Gastroesophageal sphincter (tissue), 3 donors: ENCODE measurements around the gene C14orf132.

Source experiments
- POLR2A ChIP-seq, 2 donors: fragments of 450-650 bp; IDR thresholded peaks; one replicate each; pipeline ENCODE4 v1.6.1; 2017; ENCODE audit warnings: antibody characterized with exemption in 2 of 2, mild to moderate bottlenecking in 2 of 2, moderate library complexity in 1 of 2
- POLR2AphosphoS5 ChIP-seq: sonication (generic); formaldehyde crosslinking; IDR thresholded peaks from one replicate; pipeline ENCODE4 v1.6.1; 2017; ENCODE audit warnings: antibody characterized with exemption
- TF ChIP-seq, protein P1 (sequence below), 4 experiments: fragments of 200-600 bp in 2 of 4; fragments of 450-650 bp in 2 of 4; sonication (generic) in 1 of 4; IDR thresholded peaks; one replicate each; pipeline ENCODE4 v1.5.1; 2017 to 2019; ENCODE audit warnings: antibody characterized with exemption in 4 of 4, mild to moderate bottlenecking in 2 of 4, moderate library complexity in 2 of 4

DNA sequence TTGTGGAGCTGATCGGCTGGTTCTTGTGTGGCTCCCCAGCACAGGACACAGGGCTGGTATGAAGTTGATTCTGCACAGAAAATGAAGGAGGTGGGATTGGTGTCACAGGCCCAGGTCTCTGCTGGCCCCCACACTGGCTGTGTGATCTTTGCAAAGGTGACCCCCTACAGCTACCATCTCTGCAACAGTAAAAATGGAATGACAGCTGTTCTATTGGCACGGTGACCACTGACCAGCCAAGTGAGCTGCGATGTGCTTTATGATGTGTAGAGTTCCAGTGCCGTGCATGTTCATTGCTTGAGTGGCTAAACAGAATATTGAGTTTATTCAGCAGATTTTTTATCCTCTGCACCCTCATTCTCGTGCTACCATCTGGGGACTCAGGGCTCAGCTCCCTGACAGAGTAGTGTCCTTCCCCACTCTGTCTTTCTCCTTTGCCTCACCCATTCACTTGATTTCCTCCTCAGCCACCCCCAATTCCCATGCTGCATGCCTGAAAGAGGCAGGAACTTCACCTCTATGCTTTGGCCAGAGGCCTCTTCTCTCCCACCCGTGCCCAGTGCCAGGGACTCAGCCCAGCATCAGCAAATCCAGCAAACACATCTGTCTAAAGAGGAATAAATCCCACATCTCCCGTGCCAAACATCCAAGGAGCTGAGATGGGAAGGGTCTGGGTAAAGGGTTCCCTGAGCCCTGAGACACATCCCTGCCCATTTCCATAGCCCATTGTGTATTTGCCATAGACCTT lies 21.2 kb downstream of the C14orf132 start:
- TF ChIP-seq POLR2A (IDR thresholded peaks at IDR 0.05) (no peak), POLR2AphosphoS5 (no peak)
- TF ChIP-seq, protein P1, sequence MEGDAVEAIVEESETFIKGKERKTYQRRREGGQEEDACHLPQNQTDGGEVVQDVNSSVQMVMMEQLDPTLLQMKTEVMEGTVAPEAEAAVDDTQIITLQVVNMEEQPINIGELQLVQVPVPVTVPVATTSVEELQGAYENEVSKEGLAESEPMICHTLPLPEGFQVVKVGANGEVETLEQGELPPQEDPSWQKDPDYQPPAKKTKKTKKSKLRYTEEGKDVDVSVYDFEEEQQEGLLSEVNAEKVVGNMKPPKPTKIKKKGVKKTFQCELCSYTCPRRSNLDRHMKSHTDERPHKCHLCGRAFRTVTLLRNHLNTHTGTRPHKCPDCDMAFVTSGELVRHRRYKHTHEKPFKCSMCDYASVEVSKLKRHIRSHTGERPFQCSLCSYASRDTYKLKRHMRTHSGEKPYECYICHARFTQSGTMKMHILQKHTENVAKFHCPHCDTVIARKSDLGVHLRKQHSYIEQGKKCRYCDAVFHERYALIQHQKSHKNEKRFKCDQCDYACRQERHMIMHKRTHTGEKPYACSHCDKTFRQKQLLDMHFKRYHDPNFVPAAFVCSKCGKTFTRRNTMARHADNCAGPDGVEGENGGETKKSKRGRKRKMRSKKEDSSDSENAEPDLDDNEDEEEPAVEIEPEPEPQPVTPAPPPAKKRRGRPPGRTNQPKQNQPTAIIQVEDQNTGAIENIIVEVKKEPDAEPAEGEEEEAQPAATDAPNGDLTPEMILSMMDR (IDR thresholded peaks at IDR 0.05) = no peak
